ENCODE data around the gene ZNF177. TPM values are rescaled to one million over a fixed set of nuclear protein-coding genes. Genes with fewer than 3 reads are reported as not detected.
A peak's percentile ranks its signal among the peaks of the same experiment; 100 is the strongest.

Gene ZNF177
- total RNA-seq, 1 donor from 2014 or later: 0.92 TPM

- DNase-seq (ENCODE audit: low read depth): no peak
- H3K4me3 ChIP-seq (ENCODE audit: low read depth, low read length): no peak overlapping the region
- no peak for TF ChIP-seq CTCF (conservative IDR thresholded peaks at IDR 0.05; ENCODE audit: low read depth, low read length)
Observed at GRCh38 chr19:9427941-9428340, 65.1 kb downstream of the ZNF177 start.

GRCh38 chr19:9430444-9430843, 67.6 kb downstream of the ZNF177 start:
- TF ChIP-seq CTCF (conservative IDR thresholded peaks at IDR 0.05; ENCODE audit: low read depth, low read length): no peak
- DNase-seq (ENCODE audit: low read depth): no peak
- H3K4me3 ChIP-seq (ENCODE audit: low read depth, low read length): no peak overlapping the region

GRCh38 chr19:9431475-9431874, 68.7 kb downstream of the ZNF177 start:
- peak; percentile 29 for TF ChIP-seq CTCF (conservative IDR thresholded peaks at IDR 0.05; ENCODE audit: low read depth, low read length)
- DNase-seq (ENCODE audit: low read depth): no peak
- no peak overlapping the region for H3K4me3 ChIP-seq (ENCODE audit: low read depth, low read length)

Other genes with a start within 250 kb of the ZNF177 start
- gene OR7G1, start 247.2 kb upstream of the ZNF177 start, total RNA-seq: not detected in 2 replicates
- not detected in 2 replicates for gene OR7G3, start 236.1 kb upstream of the ZNF177 start, total RNA-seq
- gene ZNF317, start 222.6 kb upstream of the ZNF177 start, total RNA-seq: 11.9 and 15.7 TPM in 2 replicates
- under 0.01 and 0.12 TPM in 2 replicates for gene OR7D2, start 184.0 kb upstream of the ZNF177 start, total RNA-seq
- not detected in 2 replicates for gene OR7D4, start 143.4 kb upstream of the ZNF177 start, total RNA-seq
- gene OR7E24, start 112.1 kb upstream of the ZNF177 start, total RNA-seq: not detected in 2 replicates
- gene ZNF699, start 53.2 kb upstream of the ZNF177 start, total RNA-seq: 3.4 and 3.7 TPM in 2 replicates
- gene ZNF559, start 38.8 kb upstream of the ZNF177 start, total RNA-seq: 5.2 and 7.3 TPM in 2 replicates
- gene ZNF266, start 72.6 kb downstream of the ZNF177 start, total RNA-seq: 5.6 and 9.1 TPM in 2 replicates
- 0.92 and 2.5 TPM in 2 replicates for gene ZNF560, start 135.6 kb downstream of the ZNF177 start, total RNA-seq
- 8.8 and 14.8 TPM in 2 replicates for gene ZNF426, start 175.6 kb downstream of the ZNF177 start, total RNA-seq
- 23.8 and 24.1 TPM in 2 replicates for gene ZNF121, start 221.5 kb downstream of the ZNF177 start, total RNA-seq